Liver (tissue), 9 donors: ENCODE data around the gene POMC. TPM values are rescaled to one million over a fixed set of nuclear protein-coding genes. Genes with fewer than 3 reads are reported as not detected.

ENCODE experiments used
- DNase-seq: peaks from one replicate; pipeline ENCODE4 v3.0.0-alpha.2; 2017; ENCODE audit warnings: low spot score
- H3K27ac ChIP-seq, 2 donors: one replicate each; pipeline ENCODE4 v1.7.0; 2013; ENCODE audit warnings: inconsistent platforms in 2 of 2, low read length in 2 of 2, control low read depth in 1 of 2, low read depth in 1 of 2, mild to moderate bottlenecking in 1 of 2
- H3K27me3 ChIP-seq, 4 donors: one replicate each; pipeline versions ENCODE4 v1.6.1 to v1.7.0; 2013; ENCODE audit warnings: low read length in 3 of 4, inconsistent platforms in 1 of 4, mild to moderate bottlenecking in 1 of 4, moderate library complexity in 1 of 4; ENCODE audit not compliant: control insufficient read depth in 4 of 4, insufficient read depth in 4 of 4
- H3K36me3 ChIP-seq, 4 donors: one replicate each; pipeline versions ENCODE4 v1.6.1 to v1.7.0; 2013; ENCODE audit warnings: low read length in 3 of 4, mild to moderate bottlenecking in 3 of 4, low read depth in 1 of 4, moderate library complexity in 1 of 4; ENCODE audit not compliant: control insufficient read depth in 4 of 4, insufficient read depth in 3 of 4
- H3K4me1 ChIP-seq, 4 donors: one replicate each; pipeline versions ENCODE4 v1.6.1 to v1.7.0; 2013; ENCODE audit warnings: low read length in 3 of 4, mild to moderate bottlenecking in 3 of 4, moderate library complexity in 1 of 4; ENCODE audit not compliant: control insufficient read depth in 4 of 4, insufficient read depth in 4 of 4
- H3K4me3 ChIP-seq, 3 donors: one replicate each; pipeline versions ENCODE4 v1.6.1 to v1.7.0; 2013; ENCODE audit warnings: low read length in 3 of 3, control low read depth in 1 of 3, low read depth in 1 of 3, mild to moderate bottlenecking in 1 of 3
- H3K9ac ChIP-seq, 2 donors: one replicate each; pipeline ENCODE4 v1.7.0; 2013; ENCODE audit warnings: low read length in 2 of 2, mild to moderate bottlenecking in 2 of 2, moderate library complexity in 2 of 2, control low read depth in 1 of 2, low read depth in 1 of 2
- H3K9me3 ChIP-seq, 4 donors: one replicate each; pipeline versions ENCODE4 v1.6.1 to v1.7.0; 2013; ENCODE audit warnings: low read length in 3 of 4; ENCODE audit not compliant: control insufficient read depth in 4 of 4
- ATF3 ChIP-seq: IDR thresholded peaks from 2 replicates; pipeline ENCODE4 v1.6.1; 2016; ENCODE audit warnings: antibody characterized with exemption
- CTCF ChIP-seq: fragments of 150-350 bp; IDR thresholded peaks from 2 replicates; pipeline ENCODE4 v1.5.1; 2017; ENCODE audit warnings: improper control_type of control experiment, low read depth, low read length; ENCODE audit not compliant: missing input control
- EGR1 ChIP-seq, 2 donors: IDR thresholded peaks; 2 replicates each; pipeline ENCODE4 v1.6.1; 2016 to 2018; ENCODE audit warnings: antibody characterized with exemption in 2 of 2, low read depth in 2 of 2
- FOXA2 ChIP-seq: IDR thresholded peaks from 2 replicates; pipeline ENCODE4 v1.6.1; 2016; ENCODE audit warnings: antibody characterized with exemption
- GABPA ChIP-seq, 2 donors: IDR thresholded peaks in 1 of 2; conservative IDR thresholded peaks in 1 of 2; 2 replicates each; pipeline ENCODE4 v1.6.1; 2016; ENCODE audit warnings: antibody characterized with exemption in 2 of 2, mild to moderate bottlenecking in 1 of 2, moderate library complexity in 1 of 2
- HNF4A ChIP-seq, 2 donors: conservative IDR thresholded peaks; 2 replicates each; pipeline ENCODE4 v1.6.1; 2016; ENCODE audit warnings: antibody characterized with exemption in 2 of 2, mild to moderate bottlenecking in 2 of 2
- HNF4G ChIP-seq: IDR thresholded peaks from 2 replicates; pipeline ENCODE4 v1.6.1; 2016; ENCODE audit warnings: antibody characterized with exemption
- JUND ChIP-seq, 2 donors: IDR thresholded peaks; 2 replicates each; pipeline ENCODE4 v1.6.1; 2016; ENCODE audit warnings: antibody characterized with exemption in 2 of 2
- MAX ChIP-seq: IDR thresholded peaks from 2 replicates; pipeline ENCODE4 v1.6.1; 2016; ENCODE audit warnings: antibody characterized with exemption
- NR2F2 ChIP-seq: IDR thresholded peaks from 2 replicates; pipeline ENCODE4 v1.6.1; 2016; ENCODE audit warnings: antibody characterized with exemption
- RAD21 ChIP-seq, 2 donors: IDR thresholded peaks; 2 replicates each; pipeline ENCODE4 v1.6.1; 2016; ENCODE audit warnings: antibody characterized with exemption in 2 of 2, mild to moderate bottlenecking in 2 of 2
- REST ChIP-seq: IDR thresholded peaks from 2 replicates; pipeline ENCODE4 v1.6.1; 2016; ENCODE audit warnings: antibody characterized with exemption, mild to moderate bottlenecking
- RXRA ChIP-seq, 2 donors: IDR thresholded peaks; 2 replicates each; pipeline ENCODE4 v1.6.1; 2017 to 2018; ENCODE audit warnings: antibody characterized with exemption in 2 of 2, mild to moderate bottlenecking in 1 of 2
- TAF1 ChIP-seq: conservative IDR thresholded peaks from 2 replicates; pipeline ENCODE4 v1.6.1; 2016; ENCODE audit warnings: antibody characterized with exemption, mild to moderate bottlenecking
- YY1 ChIP-seq: IDR thresholded peaks from 2 replicates; pipeline ENCODE4 v1.6.1; 2016; ENCODE audit warnings: antibody characterized with exemption, mild to moderate bottlenecking
- ZBTB33 ChIP-seq: IDR thresholded peaks from 2 replicates; pipeline ENCODE4 v1.6.1; 2016; ENCODE audit warnings: antibody characterized with exemption
- WGBS: extraction: QIAGEN DNeasy Blood & Tissue Kit; methylation state at CpG from one replicate; pipeline ENCODE4 v1.1.7; 2013; 5-methylcytosine and 5-hydroxymethylcytosine counted together
- polyA plus RNA-seq, 2 donors: library from polyadenylated mRNA; stranded (reverse) in 1 of 2; unstranded in 1 of 2; fragments of 200-250 nt in 1 of 2; fragments of >200 nt in 1 of 2; fragmentation: Nextera tagmentation in 1 of 2; extraction: Ambion mirVana in 1 of 2; gene quantifications; one replicate each; pipeline versions ENCODE4 v1.2.1 to v1.2.3, GENCODE V29; 2013 to 2015
- total RNA-seq, 2 donors: library from RNA; depleted of rRNA; stranded (reverse); fragments of >200 nt; gene quantifications; one replicate each; pipeline ENCODE4 v1.2.3, GENCODE V29; 2014
- donor health status: healthy.
- donor health status: healthy.
- donor health status: healthy.
- donor health status: healthy.
- donor health status: healthy.

POMC gene
- total and polyA plus RNA-seq, 4 donors, result 0.67 to 7.8 (median 0.93) TPM

GRCh38 chr2:25174192-25174861, 5.9 kb upstream of the POMC start:
- H3K4me3 ChIP-seq, result no peak overlapping the region
- TF ChIP-seq YY1 (no peak), JUND (IDR thresholded peaks at IDR 0.05) (no peak), TAF1 (no peak), GABPA (IDR thresholded peaks at IDR 0.05 in 1 of 2, conservative IDR thresholded peaks at IDR 0.05 in 1 of 2) (no peak), FOXA2 (no peak), ZBTB33 (no peak), NR2F2 (no peak), REST (no peak), ATF3 (no peak), MAX (no peak), CTCF (no peak), RXRA (IDR thresholded peaks at IDR 0.05) (no peak), HNF4A (conservative IDR thresholded peaks at IDR 0.05) (no peak)
- WGBS, result 86% methylated on average over 6 of the region's 6 CpGs
- H3K9me3 ChIP-seq, result no peaks in the 10 kb centered on the region
- no peak overlapping the region for H3K9ac ChIP-seq
- H3K4me1 ChIP-seq, result no peaks in the 10 kb centered on the region
- peaks cover 0 to 9% (median 4%) of the 10 kb centered on the region in 4 donors for H3K27me3 ChIP-seq
- no peaks in the 10 kb centered on the region for H3K36me3 ChIP-seq
- H3K27ac ChIP-seq, result no peak overlapping the region
- DNase-seq, result no peak

GRCh38 chr2:25173719-25174118, 5.3 kb upstream of the POMC start:
- no peak for DNase-seq
- WGBS, result 82% methylated on average over 5 of the region's 5 CpGs
- no peak overlapping the region for H3K4me3 ChIP-seq
- H3K27ac ChIP-seq, result no peak overlapping the region
- H3K4me1 ChIP-seq, result peaks cover 0 to 1% (median 0%) of the 10 kb centered on the region in 4 donors
- H3K9ac ChIP-seq, result no peak overlapping the region
- TF ChIP-seq JUND (IDR thresholded peaks at IDR 0.05) (no peak), REST (no peak), YY1 (no peak), FOXA2 (no peak), RXRA (IDR thresholded peaks at IDR 0.05) (no peak), TAF1 (no peak), RAD21 (IDR thresholded peaks at IDR 0.05) (no peak), EGR1 (IDR thresholded peaks at IDR 0.05; ENCODE audit: low read depth in 2 of 2) (no peak), ZBTB33 (no peak), HNF4G (no peak), GABPA (IDR thresholded peaks at IDR 0.05 in 1 of 2, conservative IDR thresholded peaks at IDR 0.05 in 1 of 2) (no peak), MAX (no peak)
- no peaks in the 10 kb centered on the region for H3K36me3 ChIP-seq
- H3K9me3 ChIP-seq, result no peaks in the 10 kb centered on the region
- H3K27me3 ChIP-seq, result peaks cover 0 to 9% (median 7%) of the 10 kb centered on the region in 4 donors
